NCI-H2196 treated with DMSO at 0.1 percent for 48 hours (cell line): ENCODE data around the gene GRK2.

Experiments
- DNase-seq: peaks from one replicate; lab custom pipeline; 2025; ENCODE audit not compliant: unreplicated experiment; lab: John Stamatoyannopoulos, UW

GRK2 gene

GRCh38 chr11:67280788-67281551 is 14.7 kb downstream of the GRK2 start:
- DNase-seq, result no peak

- DNase-seq, result no peak
These were observed 15.4 kb downstream of the GRK2 start for GRCh38 chr11:67281552-67282150.

GRCh38 chr11:67282155-67282875 is 16.0 kb downstream of the GRK2 start:
- DNase-seq, result no peak

- DNase-seq, result no peak
These were observed 16.7 kb downstream of the GRK2 start for GRCh38 chr11:67282876-67283371.

- no peak for DNase-seq
These were observed 17.2 kb downstream of the GRK2 start for GRCh38 chr11:67283481-67283963.

- no peak for DNase-seq
These were observed 18.7 kb downstream of the GRK2 start for GRCh38 chr11:67284811-67285540.

GRCh38 chr11:67285541-67286498 is 19.5 kb downstream of the GRK2 start:
- no peak for DNase-seq

GRCh38 chr11:67286621-67287333 is 20.5 kb downstream of the GRK2 start:
- no peak for DNase-seq

- DNase-seq, result no peak
These were observed 21.3 kb downstream of the GRK2 start for GRCh38 chr11:67287355-67288197.

GRCh38 chr11:67288198-67288451 is 21.9 kb downstream of the GRK2 start:
- no peak for DNase-seq

- peak; percentile 88 for DNase-seq
These were observed 22.4 kb downstream of the GRK2 start for GRCh38 chr11:67288452-67289225.

GRCh38 chr11:67289226-67289650 is 23.0 kb downstream of the GRK2 start, which contains the start of gene ANKRD13D:
Gene ANKRD13D, plus strand, starts transcription at chr11:67289303. Its CDS starts 158 bp downstream, at chr11:67289461.
- no peak for DNase-seq

- no peak for DNase-seq
These were observed 23.6 kb downstream of the GRK2 start for GRCh38 chr11:67289651-67290479.

- DNase-seq, result no peak
These were observed 24.5 kb downstream of the GRK2 start for GRCh38 chr11:67290801-67291200.

GRCh38 chr11:67291481-67292381 is 25.5 kb downstream of the GRK2 start:
- no peak for DNase-seq

- DNase-seq, result no peak
These were observed 26.4 kb downstream of the GRK2 start for GRCh38 chr11:67292671-67293070.
